NCI-H82 (cell line): ENCODE data around the gene KIAA1210.

Experiments
- DNase-seq: peaks from one replicate; lab custom pipeline; 2025; lab: John Stamatoyannopoulos, UW

Gene KIAA1210

DNA sequence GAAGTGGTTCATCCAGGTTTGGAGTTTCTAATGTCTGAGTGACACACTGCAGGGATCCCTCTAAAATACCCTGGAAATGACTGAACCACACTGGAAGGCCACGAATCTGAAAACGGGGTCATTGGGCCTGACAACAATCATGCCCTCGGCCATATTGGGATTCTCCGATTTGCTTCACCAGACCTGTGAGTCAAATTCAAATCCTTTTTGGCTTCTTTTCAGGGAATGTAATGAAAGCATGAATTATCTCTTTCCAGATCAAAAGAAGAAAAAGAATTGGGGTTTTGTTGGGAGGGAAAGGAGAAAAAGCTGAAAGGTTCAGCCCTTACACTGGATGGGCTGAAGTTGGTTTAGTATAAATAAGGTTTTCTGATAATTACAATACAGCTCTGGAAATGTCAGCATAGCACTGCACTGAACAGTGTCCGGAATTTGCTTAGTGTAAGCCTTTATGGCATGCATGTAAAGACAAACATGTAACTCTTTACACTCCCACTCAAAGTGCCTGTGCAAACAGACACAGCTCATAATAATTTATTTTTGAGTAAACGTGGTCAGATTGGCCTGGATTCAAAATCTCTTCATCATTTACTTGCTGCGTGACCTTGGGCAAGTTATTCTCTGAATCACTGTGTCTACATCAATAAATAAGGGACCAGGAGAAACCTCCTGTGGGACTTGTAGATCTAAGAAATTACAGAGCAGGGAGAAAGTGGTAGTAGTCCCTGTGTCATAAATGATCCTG lies 33.4 kb downstream of the KIAA1210 start:
- DNase-seq, result no peak

- DNase-seq, result no peak
These were observed 37.0 kb downstream of the KIAA1210 start for GRCh38 chrX:119090627-119091026.

DNA sequence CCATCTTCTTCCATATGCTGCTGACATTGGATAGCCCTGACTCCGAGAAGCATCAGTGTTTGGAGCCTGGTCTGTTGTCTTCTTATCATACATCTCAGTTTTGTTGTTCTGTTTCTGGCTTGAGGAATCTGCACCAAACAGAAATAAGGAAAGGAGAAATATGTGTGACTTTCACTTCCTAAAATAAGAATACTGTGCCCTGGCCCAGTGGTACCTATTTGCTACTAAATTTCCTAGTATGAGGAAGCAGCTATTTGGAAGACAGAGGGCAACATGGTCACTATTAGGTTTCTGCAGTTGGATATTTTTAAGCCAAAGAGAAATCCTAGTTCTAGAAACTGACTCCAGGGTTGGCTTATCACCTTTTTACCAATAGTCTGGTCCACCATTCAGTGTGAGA lies 38.0 kb downstream of the KIAA1210 start:
- DNase-seq, result no peak

GRCh38 chrX:119087121-119087520 lies 40.5 kb downstream of the KIAA1210 start:
- DNase-seq, result no peak

DNA sequence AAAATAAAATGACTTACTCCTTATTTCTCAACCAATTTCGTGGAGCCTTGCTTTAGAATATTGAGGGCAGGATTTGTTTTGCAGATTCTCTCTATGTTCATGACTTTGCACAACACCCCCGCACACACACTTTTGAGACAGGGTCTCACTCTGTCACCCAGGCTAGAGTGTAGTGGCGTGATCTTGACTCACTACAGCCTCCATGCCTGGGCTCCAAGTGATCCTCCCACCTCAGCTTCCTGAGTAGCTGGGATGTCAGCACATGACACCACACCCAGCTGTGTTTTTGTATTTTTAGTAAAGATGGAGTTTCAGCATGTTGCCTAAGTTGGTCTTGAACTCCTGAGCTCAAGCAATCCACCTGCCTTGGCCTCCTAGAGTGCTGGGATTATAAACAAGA lies 42.8 kb downstream of the KIAA1210 start:
- no peak for DNase-seq

GRCh38 chrX:119082278-119082677 lies 45.3 kb downstream of the KIAA1210 start:
- DNase-seq, result no peak

DNA sequence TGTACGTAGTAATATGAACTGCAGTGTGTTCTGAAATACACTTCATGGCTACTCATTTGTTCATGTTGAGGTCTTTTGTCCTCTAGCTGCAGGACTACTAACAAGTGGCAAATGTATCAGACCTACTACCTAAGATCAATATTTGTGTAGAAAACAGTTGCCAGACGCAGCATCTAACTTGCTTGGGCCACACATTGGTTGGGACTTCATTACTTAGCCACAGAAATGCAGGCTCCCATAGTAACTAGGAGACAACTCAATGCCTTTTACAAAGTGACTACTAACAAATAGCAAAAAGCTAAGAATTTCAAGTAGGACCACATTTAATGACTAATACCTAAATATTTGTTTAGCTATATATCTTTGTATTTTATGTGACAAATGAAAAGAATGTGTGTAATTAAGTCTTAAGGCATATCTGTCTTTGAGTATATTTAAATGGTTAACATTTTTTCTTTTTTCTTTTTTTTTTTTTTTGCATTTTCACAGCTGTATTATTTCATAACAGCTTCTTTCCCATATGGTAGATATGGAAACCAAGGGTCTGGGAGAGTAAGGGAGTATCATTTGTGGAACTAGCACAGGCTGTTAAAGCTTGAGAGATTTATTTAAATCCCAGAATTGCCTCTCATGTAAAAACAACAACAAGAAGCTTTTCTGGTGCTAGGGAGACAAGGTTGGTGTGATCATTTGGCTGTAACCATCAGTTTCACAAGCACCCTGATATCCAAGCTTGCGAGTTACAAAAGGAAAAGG lies 52.2 kb downstream of the KIAA1210 start:
- no peak for DNase-seq

DNA sequence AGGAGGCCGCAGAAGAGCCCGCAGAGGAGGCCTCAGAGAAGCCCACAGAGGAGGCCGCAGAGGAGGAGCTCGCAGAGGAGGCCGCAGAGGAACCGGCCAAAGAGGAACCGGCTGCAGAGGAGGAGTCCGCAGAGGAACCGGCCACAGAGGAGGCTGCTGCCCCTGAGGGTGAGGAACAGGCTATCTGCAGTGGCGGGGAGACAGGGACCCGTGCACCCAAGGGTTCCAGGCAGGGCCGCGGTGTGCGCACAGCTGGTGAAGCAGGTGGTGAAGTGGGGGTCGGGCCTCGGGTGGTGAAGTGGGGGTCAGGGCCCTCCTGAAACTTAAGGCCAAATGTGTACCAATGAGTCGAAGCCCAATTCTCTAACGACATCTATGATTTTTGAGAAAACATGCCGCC lies 53.7 kb downstream of the KIAA1210 start:
- no peak for DNase-seq

DNA sequence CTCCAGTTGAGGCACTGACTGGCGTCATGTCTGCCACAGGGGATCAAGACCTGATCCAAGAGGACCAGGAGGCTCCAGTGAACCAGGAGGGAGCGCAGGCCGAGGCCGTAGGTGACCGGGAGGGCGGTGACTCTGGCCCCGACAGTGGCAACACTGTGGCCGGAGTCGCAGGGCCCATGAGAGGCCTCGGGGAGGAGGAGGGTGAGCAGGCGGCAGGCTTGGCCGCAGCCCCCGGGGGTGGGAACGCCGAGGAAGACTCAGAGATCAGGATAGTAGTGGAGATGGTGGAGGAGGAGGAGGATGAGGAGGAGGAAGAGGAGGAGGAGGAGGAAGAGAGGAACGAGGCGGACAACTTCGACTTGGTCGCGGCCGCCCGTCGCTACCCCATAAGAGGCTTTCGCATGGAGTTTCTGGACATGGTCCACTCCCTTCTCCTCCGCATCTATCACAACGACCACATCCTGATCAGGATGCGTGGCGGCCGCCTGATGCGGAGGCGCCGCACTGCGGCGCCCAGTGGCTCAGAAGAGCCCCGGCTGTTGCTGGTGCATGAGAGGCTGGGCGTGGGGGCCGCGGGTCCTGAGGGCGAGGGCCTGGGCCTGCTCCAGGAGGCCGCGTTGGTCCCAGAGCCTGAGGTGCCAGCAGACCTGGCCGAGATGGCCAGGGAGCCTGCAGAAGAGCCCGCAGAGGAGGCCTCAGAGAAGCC lies 54.3 kb downstream of the KIAA1210 start:
- DNase-seq, result no peak

- no peak for DNase-seq
These were observed 54.9 kb downstream of the KIAA1210 start, which contains the start of gene CT47C1 for GRCh38 chrX:119072744-119073143. CT47C1 (plus strand) TSS chrX:119072993; CDS start chrX:119073226, 233 bp downstream.

- DNase-seq, result no peak
These were observed 56.2 kb downstream of the KIAA1210 start for GRCh38 chrX:119071381-119071780.

DNA sequence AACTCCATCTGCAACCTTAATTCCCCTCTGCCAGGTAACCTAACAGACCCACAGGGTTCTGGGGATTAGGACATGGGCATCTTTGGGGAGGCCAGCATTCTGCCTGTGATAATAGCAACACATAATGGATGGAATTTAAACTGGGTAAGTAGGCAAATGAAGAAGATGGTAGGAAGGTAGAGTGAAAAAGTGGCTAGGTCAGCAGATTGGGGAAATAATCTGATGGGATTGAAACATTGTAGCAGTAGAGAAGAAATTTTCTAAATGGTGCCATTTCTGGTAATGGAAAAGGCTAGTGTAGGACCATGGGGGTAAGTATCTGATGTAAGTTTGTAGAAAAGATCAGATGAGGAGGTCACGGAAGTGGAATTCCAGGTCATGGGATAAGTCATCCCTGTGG lies 57.9 kb downstream of the KIAA1210 start:
- DNase-seq, result no peak

DNA sequence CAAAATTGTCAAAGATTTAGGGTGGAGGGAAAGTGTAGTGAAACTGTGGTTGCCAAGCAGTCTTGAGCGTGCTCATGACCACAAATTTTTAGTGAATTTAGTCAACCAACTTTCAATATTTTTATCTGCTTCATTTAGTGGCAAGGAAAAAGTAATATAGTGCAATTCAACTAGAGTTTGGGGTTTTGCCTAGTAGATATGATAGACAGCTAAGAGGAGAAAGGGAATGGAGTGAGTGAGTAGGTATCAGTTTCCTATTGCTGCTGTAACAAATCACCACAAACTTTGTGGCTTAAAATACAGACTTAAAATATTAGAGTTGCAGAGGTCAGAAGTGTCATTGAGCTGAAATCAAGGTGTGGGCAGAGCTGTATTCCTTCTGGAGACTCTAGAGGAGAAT lies 58.5 kb downstream of the KIAA1210 start:
- DNase-seq, result no peak

- peak; percentile 50 for DNase-seq
These were observed 60.4 kb downstream of the KIAA1210 start for GRCh38 chrX:119067023-119067739.

DNA sequence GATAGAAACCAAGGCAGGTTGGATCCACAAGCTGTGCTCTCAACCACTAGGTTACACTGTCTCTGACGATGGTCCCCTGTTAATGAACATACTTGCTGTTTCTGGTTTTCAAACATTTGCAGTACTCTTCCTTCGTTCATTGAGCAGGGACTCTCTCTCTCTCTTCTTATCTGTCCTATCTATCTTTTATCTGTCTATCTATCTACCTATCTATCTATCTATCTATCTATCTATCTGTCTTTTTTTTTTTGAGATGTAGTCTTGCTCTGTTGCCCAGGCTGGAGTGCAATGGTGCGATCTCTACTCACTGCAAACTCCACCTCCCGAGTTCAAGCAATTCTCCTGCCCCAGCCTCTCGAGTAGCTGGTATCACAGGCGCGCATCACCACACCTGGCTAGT lies 64.2 kb downstream of the KIAA1210 start:
- DNase-seq, result no peak

DNA sequence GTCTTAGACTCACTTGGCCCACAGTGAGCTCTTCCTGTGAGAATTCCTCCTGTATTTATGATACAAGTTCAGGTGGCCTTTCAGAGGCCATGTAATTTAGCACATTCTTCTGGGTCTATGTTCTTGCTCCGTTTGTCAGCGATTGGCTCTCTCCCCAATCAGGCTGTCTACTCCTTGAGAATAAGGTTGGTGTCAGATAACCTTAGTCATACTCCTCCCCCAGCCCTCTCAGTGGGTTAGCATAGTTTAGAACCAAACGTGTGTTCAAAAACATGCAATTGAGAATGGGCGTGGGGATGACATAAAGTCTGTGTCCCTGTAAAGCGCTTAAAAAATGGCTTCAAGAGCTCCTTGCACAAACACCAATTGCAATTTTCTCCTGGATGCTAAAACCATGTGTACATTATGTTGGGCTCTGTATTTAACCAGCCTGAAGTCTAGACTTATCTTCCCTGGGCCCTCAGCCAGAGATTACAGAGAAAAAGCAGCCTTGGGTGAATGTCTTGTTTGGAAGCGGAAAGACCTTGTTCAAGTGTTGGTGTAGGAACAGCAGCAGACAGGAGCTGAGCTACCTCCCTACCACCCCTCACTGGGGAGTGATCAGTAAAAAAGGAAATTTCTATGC lies 64.8 kb downstream of the KIAA1210 start:
- DNase-seq, result no peak

GRCh38 chrX:119055687-119056086 lies 71.9 kb downstream of the KIAA1210 start:
- no peak for DNase-seq

DNA sequence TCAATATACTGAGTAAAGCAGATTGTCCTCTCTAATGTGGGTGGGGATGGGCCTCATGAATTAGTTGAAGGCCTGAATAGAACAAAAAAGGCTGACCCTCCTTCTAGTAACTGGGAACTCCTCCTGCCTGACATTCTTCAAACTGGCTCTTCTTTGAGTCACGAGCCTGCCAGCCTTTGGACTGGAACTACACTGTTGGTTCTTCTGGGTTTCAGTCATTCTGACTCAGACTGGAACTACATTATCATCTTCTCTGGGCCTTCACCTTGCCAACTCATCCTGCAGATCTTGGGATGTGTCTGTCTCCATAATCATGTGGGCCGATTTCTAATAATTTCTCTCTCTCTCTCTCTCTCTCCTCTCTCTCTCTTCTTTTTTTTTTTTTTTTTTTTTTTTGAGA lies 81.7 kb downstream of the KIAA1210 start:
- DNase-seq, result no peak

DNA sequence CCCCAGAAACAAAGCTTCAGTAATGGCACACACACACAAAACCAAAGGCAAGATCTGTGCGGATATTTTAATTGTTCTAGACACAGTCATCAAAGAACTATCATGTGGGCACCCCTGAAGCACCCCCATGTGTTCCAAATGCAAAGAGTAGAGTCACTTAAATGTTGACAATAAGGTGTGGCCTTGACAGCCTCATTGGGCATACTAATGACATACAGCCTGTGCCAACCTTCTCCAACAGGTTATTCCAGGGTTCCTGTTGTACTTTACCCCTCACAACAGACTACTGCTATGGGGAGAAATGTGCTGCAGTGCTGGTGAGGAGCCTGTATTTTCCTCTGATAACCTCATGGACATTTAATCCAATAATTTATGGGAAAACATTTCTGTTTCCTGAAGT lies 84.6 kb downstream of the KIAA1210 start:
- DNase-seq, result no peak

DNA sequence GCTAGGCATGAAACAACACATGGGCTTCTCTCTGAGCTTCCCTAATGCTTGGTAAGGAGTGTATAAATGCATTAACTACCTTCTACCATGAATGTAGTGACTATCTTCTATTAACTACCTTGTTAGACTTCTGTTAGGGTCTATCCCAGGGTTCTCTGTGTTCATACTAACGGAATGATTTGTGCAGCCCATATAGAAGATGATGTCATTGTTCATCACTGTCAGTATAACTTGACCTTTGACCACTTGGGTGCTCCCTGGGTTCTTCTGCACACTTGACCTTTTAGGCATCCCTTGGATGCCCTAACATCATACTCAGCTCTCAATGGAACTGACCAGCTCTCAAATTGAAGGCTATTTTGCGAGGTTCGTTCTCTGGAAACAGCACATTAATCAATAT lies 85.6 kb downstream of the KIAA1210 start:
- DNase-seq, result no peak

GRCh38 chrX:119041175-119041574 lies 86.4 kb downstream of the KIAA1210 start:
- DNase-seq, result no peak

- DNase-seq, result no peak
These were observed 87.2 kb downstream of the KIAA1210 start for GRCh38 chrX:119040432-119040831.
